ENCODE data around the gene SCLT1. TPM values are rescaled to one million over a fixed set of nuclear protein-coding genes. Genes with fewer than 3 reads are reported as not detected.

SCLT1 gene
- polyA plus RNA-seq, 1 donor from 2014 or later, result 12.8 TPM

GRCh38 chr4:128986908-128987307 lies 106.4 kb downstream of the SCLT1 start:
- no peaks in the 10 kb centered on the region for H4K20me1 ChIP-seq (ENCODE audit: insufficient read depth)
- H3F3A ChIP-seq (ENCODE audit: insufficient read depth, low read length, poor library complexity, severe bottlenecking), result no peaks in the 10 kb centered on the region
- H3K79me2 ChIP-seq (replicated peaks; ENCODE audit: insufficient read depth, low read length), result no peaks in the 10 kb centered on the region
- no peaks in the 10 kb centered on the region for H3K36me3 ChIP-seq (ENCODE audit: insufficient read depth, low read length)
- no peak for TF ChIP-seq RAD21 (conservative IDR thresholded peaks at IDR 0.05)
- no peak for TF ChIP-seq SMC3 (conservative IDR thresholded peaks at IDR 0.05; ENCODE audit: poor library complexity)
- no peak for TF ChIP-seq TAF1 (IDR thresholded peaks at IDR 0.05; ENCODE audit: low read depth)
- no peak for TF ChIP-seq EP300 (conservative IDR thresholded peaks at IDR 0.05; ENCODE audit: poor library complexity, severe bottlenecking)
- TF ChIP-seq EZH2 (IDR thresholded peaks at IDR 0.05; ENCODE audit: borderline replicate concordance, insufficient read depth, low read length, poor library complexity, severe bottlenecking), result no peak
- TF ChIP-seq POLR2AphosphoS5 (IDR thresholded peaks at IDR 0.05), result no peak
- TF ChIP-seq REST (IDR thresholded peaks at IDR 0.05; ENCODE audit: borderline replicate concordance), result no peak
- no peak for TF ChIP-seq CTCF (IDR thresholded peaks at IDR 0.05; ENCODE audit: poor library complexity, severe bottlenecking)
- no peak for TF ChIP-seq MXI1 (conservative IDR thresholded peaks at IDR 0.05; ENCODE audit: poor library complexity, severe bottlenecking)
- H2AFZ ChIP-seq (ENCODE audit: low read depth, low read length), result no peak overlapping the region
- H3K27ac ChIP-seq (ENCODE audit: low read length), result no peak overlapping the region
- no peak overlapping the region for H3K9ac ChIP-seq (ENCODE audit: low read length)
- no peaks in the 10 kb centered on the region for H3K27me3 ChIP-seq (ENCODE audit: insufficient read depth, low read depth, low read length)
- no peak overlapping the region for H3K4me2 ChIP-seq (ENCODE audit: low read length)
- no peaks in the 10 kb centered on the region for H3K9me2 ChIP-seq (ENCODE audit: insufficient read depth, low read length)
- H3K9me3 ChIP-seq (ENCODE audit: low read length), result no peaks in the 10 kb centered on the region
- H3K4me3 ChIP-seq (ENCODE audit: low read length), result no peak overlapping the region

GRCh38 chr4:128986019-128986418 lies 107.3 kb downstream of the SCLT1 start:
- no peak for TF ChIP-seq SMC3 (conservative IDR thresholded peaks at IDR 0.05; ENCODE audit: poor library complexity)
- no peak for TF ChIP-seq EZH2 (IDR thresholded peaks at IDR 0.05; ENCODE audit: borderline replicate concordance, insufficient read depth, low read length, poor library complexity, severe bottlenecking)
- TF ChIP-seq RAD21 (conservative IDR thresholded peaks at IDR 0.05), result no peak
- no peak for TF ChIP-seq REST (IDR thresholded peaks at IDR 0.05; ENCODE audit: borderline replicate concordance)
- TF ChIP-seq CTCF (IDR thresholded peaks at IDR 0.05; ENCODE audit: poor library complexity, severe bottlenecking), result no peak
- no peak for TF ChIP-seq POLR2AphosphoS5 (IDR thresholded peaks at IDR 0.05)
- no peak for TF ChIP-seq TAF1 (IDR thresholded peaks at IDR 0.05; ENCODE audit: low read depth)
- no peak for TF ChIP-seq MXI1 (conservative IDR thresholded peaks at IDR 0.05; ENCODE audit: poor library complexity, severe bottlenecking)

More at GRCh38 chr4:128986019-128986418, 107.3 kb downstream of the SCLT1 start:
- H2AFZ ChIP-seq (ENCODE audit: low read depth, low read length), result no peak overlapping the region
- no peak overlapping the region for H3K4me2 ChIP-seq (ENCODE audit: low read length)
- no peaks in the 10 kb centered on the region for H3K9me3 ChIP-seq (ENCODE audit: low read length)
- H3K27ac ChIP-seq (ENCODE audit: low read length), result no peak overlapping the region
- no peaks in the 10 kb centered on the region for H4K20me1 ChIP-seq (ENCODE audit: insufficient read depth)
- H3K27me3 ChIP-seq (ENCODE audit: insufficient read depth, low read depth, low read length), result no peaks in the 10 kb centered on the region
- no peaks in the 10 kb centered on the region for H3K36me3 ChIP-seq (ENCODE audit: insufficient read depth, low read length)
- no peaks in the 10 kb centered on the region for H3F3A ChIP-seq (ENCODE audit: insufficient read depth, low read length, poor library complexity, severe bottlenecking)
- no peaks in the 10 kb centered on the region for H3K9me2 ChIP-seq (ENCODE audit: insufficient read depth, low read length)
- H3K4me3 ChIP-seq (ENCODE audit: low read length), result no peak overlapping the region
- no peaks in the 10 kb centered on the region for H3K79me2 ChIP-seq (replicated peaks; ENCODE audit: insufficient read depth, low read length)
- H3K9ac ChIP-seq (ENCODE audit: low read length), result no peak overlapping the region

Data from neural cell (in vitro differentiated cells).